ENCODE results near the gene ABCB1. TPM values are rescaled to one million over a fixed set of nuclear protein-coding genes. Genes with fewer than 3 reads are reported as not detected.
"Not testable (repeated sequence)": the region's sequence is repeated elsewhere in the genome, so short reads cannot be mapped to it uniquely, and the experiment has no call there.

Gene ABCB1
- total RNA-seq, 4 donors from 2014 or later = 43.7 to 394 (median 285) TPM

- Histone ChIP-seq H3K36me3 (no peaks in the 10 kb centered on the region), H3K4me3 (no peak overlapping the region), H3K4me1 (peaks cover 0 to 19% (median 2%) of the 10 kb centered on the region in 4 donors), H3K27me3 (no peaks in the 10 kb centered on the region), H3K9me3 (no peaks in the 10 kb centered on the region), H3K27ac (no peak overlapping the region)
- TF ChIP-seq POLR2A (IDR thresholded peaks at IDR 0.05) (no peak), CTCF (IDR thresholded peaks at IDR 0.05) (no peak)
- no peak for DNase-seq
Measured at GRCh38 chr7:87471473-87471872, 129.2 kb downstream of the ABCB1 start.

DNA sequence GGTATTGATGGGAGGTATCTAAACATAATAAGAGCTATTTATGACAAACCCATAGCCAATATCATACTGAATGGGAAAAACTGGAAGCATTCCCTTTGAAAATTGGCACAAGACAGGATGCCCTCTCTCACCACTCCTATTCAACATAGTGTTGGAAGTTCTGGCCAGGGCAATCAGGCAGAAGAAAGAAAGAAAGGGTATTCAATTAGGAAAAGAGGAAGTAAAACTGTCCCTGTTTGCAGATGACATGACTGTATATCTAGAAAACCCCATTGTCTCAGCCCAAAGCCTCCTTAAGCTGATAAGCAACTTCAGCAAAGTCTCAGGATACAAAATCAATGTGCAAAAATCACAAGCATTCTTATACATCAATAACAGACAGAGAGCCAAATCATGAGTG lies 131.5 kb downstream of the ABCB1 start:
- DNase-seq, H3K4me3 ChIP-seq, H3K27ac ChIP-seq, H3K27me3 ChIP-seq, H3K36me3 ChIP-seq, H3K9me3 ChIP-seq, H3K4me1 ChIP-seq: not testable (repeated sequence)

DNA sequence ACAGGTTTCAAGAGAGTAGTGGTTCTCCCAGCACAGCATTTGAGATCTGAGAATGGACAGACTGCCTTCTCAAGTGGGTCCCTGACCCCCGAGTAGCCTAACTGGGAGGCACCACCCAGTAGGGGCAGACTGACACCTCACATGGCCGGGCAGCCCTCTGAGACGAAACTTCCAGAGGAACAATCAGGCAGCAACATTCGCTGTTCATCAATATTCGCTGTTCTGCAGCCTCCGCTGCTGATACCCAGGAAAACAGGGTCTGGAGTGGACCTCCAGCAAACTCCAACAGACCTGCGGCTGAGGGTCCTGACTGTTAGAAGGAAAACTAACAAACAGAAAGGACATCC lies 135.2 kb downstream of the ABCB1 start:
- not testable (repeated sequence) for H3K27me3 ChIP-seq, DNase-seq, H3K9me3 ChIP-seq, H3K4me3 ChIP-seq, H3K4me1 ChIP-seq, H3K27ac ChIP-seq, H3K36me3 ChIP-seq

DNA sequence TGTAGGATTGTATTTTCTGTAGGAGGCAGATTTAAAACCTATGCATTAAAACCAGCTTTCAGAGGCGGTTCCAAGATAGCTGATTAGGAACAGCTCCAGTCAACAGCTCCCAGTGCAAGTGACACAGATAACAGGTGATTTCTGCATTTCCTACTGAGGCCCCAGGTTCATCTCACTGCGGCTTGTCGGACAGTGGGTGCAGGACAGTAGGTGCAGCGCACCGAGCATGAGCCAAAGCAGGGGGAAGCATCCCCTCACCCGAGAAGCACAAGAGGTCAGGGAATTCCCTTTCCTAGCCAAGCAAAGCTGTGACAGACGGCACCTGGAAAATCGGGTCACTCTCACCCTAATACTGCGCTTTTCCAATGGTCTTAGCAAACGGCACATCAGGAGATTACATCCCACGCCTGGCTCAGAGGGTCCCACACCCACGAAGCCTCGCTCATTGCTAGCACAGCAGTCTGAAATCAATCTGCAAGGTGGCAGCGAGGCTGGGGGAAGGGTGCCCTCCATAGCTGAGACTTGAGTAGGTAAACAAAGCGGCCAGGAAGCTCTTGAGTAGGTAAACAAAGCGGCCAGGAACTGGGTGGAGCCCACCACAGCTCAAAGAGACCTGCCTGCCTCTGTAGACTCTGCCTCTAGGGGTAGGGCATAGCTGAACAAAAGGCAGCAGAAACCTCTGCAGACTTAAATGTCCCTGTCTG lies 135.7 kb downstream of the ABCB1 start:
- H3K9me3 ChIP-seq, DNase-seq, H3K27me3 ChIP-seq, H3K4me1 ChIP-seq, H3K27ac ChIP-seq, H3K36me3 ChIP-seq, H3K4me3 ChIP-seq: not testable (repeated sequence)

DNA sequence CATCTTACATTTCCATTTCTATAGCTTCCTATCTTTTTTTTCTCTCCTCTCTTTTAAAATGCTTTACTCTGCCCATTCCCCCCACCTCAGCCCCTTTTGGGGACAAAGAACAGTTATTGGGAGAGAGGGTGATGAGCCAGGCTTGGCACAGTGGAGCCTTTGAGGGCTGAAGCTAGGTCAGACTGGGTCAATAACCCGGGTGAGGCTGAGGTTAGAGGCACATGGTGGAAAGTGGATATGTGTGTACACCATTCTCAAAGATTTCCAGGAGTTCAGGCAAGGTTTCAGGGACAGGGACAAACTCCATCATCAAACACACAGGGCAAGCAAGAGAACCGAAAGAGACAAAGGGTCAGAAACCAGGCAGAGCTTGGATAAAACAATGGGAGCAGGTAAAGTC lies 136.7 kb downstream of the ABCB1 start:
- H3K4me3 ChIP-seq = no peak overlapping the region
- no peak overlapping the region for H3K27ac ChIP-seq
- H3K9me3 ChIP-seq = no peaks in the 10 kb centered on the region
- no peaks in the 10 kb centered on the region for H3K27me3 ChIP-seq
- TF ChIP-seq POLR2A (IDR thresholded peaks at IDR 0.05) = no peak
- TF ChIP-seq CTCF (IDR thresholded peaks at IDR 0.05) = no peak
- no peaks in the 10 kb centered on the region for H3K4me1 ChIP-seq
- H3K36me3 ChIP-seq = no peaks in the 10 kb centered on the region
- no peak for DNase-seq

- H3K9me3 ChIP-seq, H3K27ac ChIP-seq, DNase-seq, H3K27me3 ChIP-seq, H3K4me3 ChIP-seq, H3K4me1 ChIP-seq, H3K36me3 ChIP-seq: not testable (repeated sequence)
Measured at GRCh38 chr7:87460444-87460843, 140.2 kb downstream of the ABCB1 start.

DNA sequence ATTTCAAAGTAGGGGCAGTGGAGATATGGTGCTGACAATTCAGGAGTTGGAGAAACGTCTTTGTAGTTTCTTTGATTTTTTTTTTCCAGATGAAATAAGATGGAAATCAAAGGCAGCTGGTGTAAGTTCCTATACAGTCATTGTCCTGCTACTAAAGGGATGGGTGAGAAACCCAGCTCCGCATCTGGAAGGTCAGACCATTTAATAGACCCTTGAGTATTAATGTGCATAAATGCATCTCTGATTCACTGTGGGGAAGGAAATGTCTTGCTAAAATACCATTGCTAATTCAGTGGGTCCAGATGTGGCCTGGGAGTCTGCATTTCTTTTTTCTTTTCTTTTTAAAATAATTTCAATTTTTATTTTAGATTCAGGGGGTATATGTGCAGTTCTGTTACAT lies 140.7 kb downstream of the ABCB1 start:
- DNase-seq = no peak
- no peaks in the 10 kb centered on the region for H3K27me3 ChIP-seq
- TF ChIP-seq CTCF (IDR thresholded peaks at IDR 0.05) (no peak), POLR2A (IDR thresholded peaks at IDR 0.05) (no peak)

GRCh38 chr7:87458148-87458547 lies 142.5 kb downstream of the ABCB1 start:
- H3K4me1 ChIP-seq = no peaks in the 10 kb centered on the region
- H3K9me3 ChIP-seq = no peaks in the 10 kb centered on the region

More for the DNA sequence above, 140.7 kb downstream of the ABCB1 start:
- Histone ChIP-seq H3K4me1 (no peaks in the 10 kb centered on the region), H3K27ac (no peak overlapping the region), H3K4me3 (no peak overlapping the region), H3K36me3 (no peaks in the 10 kb centered on the region), H3K9me3 (no peaks in the 10 kb centered on the region)

More at GRCh38 chr7:87458148-87458547, 142.5 kb downstream of the ABCB1 start:
- Histone ChIP-seq H3K27me3 (no peaks in the 10 kb centered on the region), H3K4me3 (no peak overlapping the region), H3K36me3 (no peaks in the 10 kb centered on the region), H3K27ac (no peak overlapping the region)
- no peak for DNase-seq
- TF ChIP-seq CTCF (IDR thresholded peaks at IDR 0.05) (no peak), POLR2A (IDR thresholded peaks at IDR 0.05) (no peak)

All from Peyer's patch (tissue), 4 donors.